PC-9 (cell line): ENCODE results near the gene LIPH. TPM values are rescaled to one million over a fixed set of nuclear protein-coding genes. Genes with fewer than 3 reads are reported as not detected.

ENCODE experiments used
- BruUV-seq: library from RNA; stranded (reverse); fragments of 400-500 nt; replicated peaks from 2 replicates; lab custom pipeline; 2021; lab: Mats Ljungman, UMichigan
- CTCF ChIA-PET: fragments of 300-600 bp; sonication (Branson Sonifier 250); formaldehyde crosslinking; loops from one replicate; lab custom pipeline; 2022; ENCODE audit warnings: antibody characterized with exemption; lab: Charles Lee
- POLR2A ChIA-PET: fragments of 300-600 bp; sonication (Branson Sonifier 250); formaldehyde crosslinking; loops from one replicate; lab custom pipeline; 2022; ENCODE audit warnings: antibody characterized with exemption; ENCODE audit not compliant: unreplicated experiment; lab: Charles Lee
- DNase-seq, 2 experiments: peaks; one replicate each; pipeline versions ENCODE4 v3.0.0 to v3.0.0-alpha.2; 2015 to 2022; ENCODE audit warnings: mixed read lengths in 1 of 2
- H2AFZ ChIP-seq: fragments of 200-600 bp; sonication (generic); 2 replicates; pipeline ENCODE4 v1.8.1; 2017; ENCODE audit warnings: antibody characterized with exemption
- H3F3A ChIP-seq: fragments of 200-600 bp; sonication (generic); 2 replicates; pipeline ENCODE4 v1.8.1; 2017; ENCODE audit warnings: antibody characterized with exemption, mild to moderate bottlenecking, low read depth; ENCODE audit not compliant: insufficient read depth
- H3K27ac ChIP-seq: fragments of 200-600 bp; sonication (generic); 2 replicates; pipeline ENCODE4 v1.6.1; 2016; ENCODE audit warnings: mixed run types
- H3K27me3 ChIP-seq: fragments of 200-600 bp; sonication (generic); 2 replicates; pipeline ENCODE4 v1.6.1; 2016; ENCODE audit warnings: low read depth, mixed run types; ENCODE audit not compliant: insufficient read depth
- H3K36me3 ChIP-seq: fragments of 200-600 bp; sonication (generic); 2 replicates; pipeline ENCODE4 v1.6.1; 2016; ENCODE audit warnings: low read depth, mixed run types
- H3K4me1 ChIP-seq: fragments of 200-600 bp; sonication (generic); replicated peaks from 2 replicates; pipeline ENCODE4 v1.6.1; 2016; ENCODE audit warnings: mixed run types; ENCODE audit not compliant: insufficient read depth
- H3K4me2 ChIP-seq: fragments of 200-600 bp; sonication (generic); 2 replicates; pipeline ENCODE4 v1.6.1; 2017; ENCODE audit warnings: mixed run types
- H3K4me3 ChIP-seq: fragments of 200-600 bp; sonication (generic); 2 replicates; pipeline ENCODE4 v1.6.1; 2016; ENCODE audit warnings: mixed run types
- H3K79me2 ChIP-seq: fragments of 200-600 bp; sonication (generic); 2 replicates; pipeline ENCODE4 v1.6.1; 2017; ENCODE audit warnings: low read depth, mixed run types
- H3K9me2 ChIP-seq: fragments of 200-600 bp; sonication (generic); 2 replicates; pipeline ENCODE4 v1.8.1; 2017; ENCODE audit warnings: mild to moderate bottlenecking; ENCODE audit not compliant: insufficient read depth
- H3K9me3 ChIP-seq: fragments of 200-600 bp; sonication (generic); 2 replicates; pipeline ENCODE4 v1.8.1; 2016; ENCODE audit warnings: low read depth; ENCODE audit not compliant: insufficient read depth
- H4K20me1 ChIP-seq: fragments of 200-600 bp; sonication (generic); 2 replicates; pipeline ENCODE4 v1.8.1; 2017; ENCODE audit not compliant: insufficient read depth
- CTCF ChIP-seq: fragments of 200-600 bp; sonication (generic); conservative IDR thresholded peaks from 2 replicates; pipeline ENCODE4 v1.6.1; 2017; ENCODE audit warnings: mixed run types, antibody characterized with exemption, mild to moderate bottlenecking, moderate library complexity
- EZH2 ChIP-seq: fragments of 200-600 bp; sonication (generic); IDR thresholded peaks from 2 replicates; pipeline ENCODE4 v1.8.0; 2017; ENCODE audit warnings: antibody characterized with exemption, low read depth
- intact Hi-C: fragments of 100-400 bp; cut with micrococcal nuclease; formaldehyde crosslinking; loops from one replicate; pipeline ENCODE4 v1.10.0; 2022; ENCODE audit not compliant: unreplicated experiment
- total RNA-seq: library from RNA; stranded (reverse); gene quantifications from 2 replicates; pipeline ENCODE4 v1.2.3, GENCODE V29; 2021

LIPH gene
- total RNA-seq, 1 experiment from 2014 or later: 44.7 TPM

- BruUV-seq: no TSS peak
These were observed 49.4 kb downstream of the LIPH start for GRCh38 chr3:185502987-185503386.

DNA sequence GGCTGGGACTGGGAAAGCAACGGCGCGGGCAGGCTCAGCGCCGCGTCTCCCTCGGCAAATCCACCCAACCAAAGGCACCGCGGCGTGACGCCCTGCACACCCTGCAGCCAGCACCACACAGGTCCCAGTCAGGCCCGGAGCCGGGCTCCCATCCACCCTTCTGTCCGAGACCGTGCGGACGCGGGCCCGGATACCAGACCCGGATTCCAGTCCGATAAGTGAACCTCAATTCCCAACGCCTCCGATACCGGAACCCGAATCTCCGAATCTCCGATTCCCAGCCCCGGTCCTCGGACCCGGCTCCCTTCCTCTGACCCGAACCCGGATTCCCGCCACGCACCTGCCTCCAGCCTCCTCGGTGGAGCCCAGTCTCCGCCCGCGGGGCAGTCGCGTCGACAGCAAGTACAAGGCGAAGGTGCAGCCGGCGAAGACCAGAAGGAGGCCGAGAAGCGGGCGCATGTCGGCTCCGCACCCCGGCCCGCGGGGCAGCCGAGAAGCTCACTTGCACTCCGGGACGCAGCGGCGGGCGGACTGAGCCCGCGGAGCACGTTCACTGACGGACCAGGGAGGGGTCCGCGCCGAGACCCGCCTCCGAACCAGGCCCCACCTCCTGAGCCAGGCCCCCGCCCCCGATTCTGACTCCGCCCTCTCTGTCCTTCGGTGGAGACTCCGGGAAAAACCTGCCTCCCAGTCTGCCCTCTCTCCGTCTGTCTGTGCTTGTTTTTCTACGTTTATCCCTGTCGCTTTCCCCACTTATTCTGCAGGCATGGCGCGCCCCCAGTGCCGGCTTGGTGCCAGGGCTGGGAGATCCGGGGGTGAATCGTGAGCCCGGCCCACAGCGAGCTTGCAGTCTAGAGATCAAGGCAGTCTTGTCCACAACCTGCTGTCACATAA, 53.6 kb downstream of the LIPH start, which contains the start of gene TMEM41A:
Gene TMEM41A, minus strand, starts transcription at position 533 of the 894 bp plus-strand sequence. Its CDS starts 74 bp downstream, at position 459.
- POLR2A ChIA-PET: interaction anchor here (0.6 to 0.7 kb wide), 5 partner anchors 61 to 603 kb away, joined by 3 to 5 read pairs (median 3); no protein-coding TSS in a partner anchor
- intact Hi-C loops: loop anchor here (1.0 to 10.0 kb wide), 6 partner anchors 61 to 216 kb away; partner anchors contain the start of genes MAP3K13 and SENP2
- H4K20me1 ChIP-seq: no peaks in the 10 kb centered on the region; the same call in 1 of the 2 replicates
- BruUV-seq: TSS peak; percentile 31
- H2AFZ ChIP-seq: peak within 1 kb of the TSS; percentile 99
- peaks cover 9% of the 10 kb centered on the region; the same call in 1 of the 2 replicates for H3F3A ChIP-seq
- peaks cover 6% of the 10 kb centered on the region; the same call in 1 of the 2 replicates for H3K36me3 ChIP-seq
- peaks cover 25% of the 10 kb centered on the region for H3K79me2 ChIP-seq
- no peaks in the 10 kb centered on the region for H3K27me3 ChIP-seq
- peak; percentile 81 to 98 for DNase-seq
- peak within 1 kb of the TSS; percentile 78 for H3K4me3 ChIP-seq
- peaks cover 11% of the 10 kb centered on the region for H3K4me1 ChIP-seq
- peak within 1 kb of the TSS; percentile 74 for H3K27ac ChIP-seq
- H3K4me2 ChIP-seq: peak within 1 kb of the TSS; percentile 84
- CTCF ChIA-PET: interaction anchor here (0.6 to 1.1 kb wide), 3 partner anchors 37 to 77 kb away, joined by 3 to 7 read pairs (median 4); no protein-coding TSS in a partner anchor
- no peaks in the 10 kb centered on the region for H3K9me2 ChIP-seq
- no peaks in the 10 kb centered on the region for H3K9me3 ChIP-seq
- TF ChIP-seq EZH2: no peak
- 0 out of 2 replicates have a peak, but pooled peaks have one; percentile 17 for TF ChIP-seq CTCF

More at GRCh38 chr3:185502987-185503386, 49.4 kb downstream of the LIPH start:
- CTCF ChIA-PET: no interaction called here
- Histone ChIP-seq H3K9me3 (no peaks in the 10 kb centered on the region), H3K4me3 (no peak overlapping the region), H4K20me1 (no peaks in the 10 kb centered on the region), H3K36me3 (no peaks in the 10 kb centered on the region), H3F3A (peaks cover 6% of the 10 kb centered on the region; the same call in 1 of the 2 replicates), H3K27ac (no peak overlapping the region), H3K9me2 (no peaks in the 10 kb centered on the region), H3K4me2 (no peak overlapping the region), H2AFZ (no peak overlapping the region), H3K4me1 (0 out of 2 replicates have a peak, but pooled peaks cover 3% of the 10 kb centered on the region), H3K27me3 (no peaks in the 10 kb centered on the region), H3K79me2 (peaks cover 7% of the 10 kb centered on the region)
- no peak for DNase-seq
- POLR2A ChIA-PET: no interaction called here
- no peak for TF ChIP-seq CTCF
- no peak for TF ChIP-seq EZH2
- intact Hi-C loops: no loop called here

DNA sequence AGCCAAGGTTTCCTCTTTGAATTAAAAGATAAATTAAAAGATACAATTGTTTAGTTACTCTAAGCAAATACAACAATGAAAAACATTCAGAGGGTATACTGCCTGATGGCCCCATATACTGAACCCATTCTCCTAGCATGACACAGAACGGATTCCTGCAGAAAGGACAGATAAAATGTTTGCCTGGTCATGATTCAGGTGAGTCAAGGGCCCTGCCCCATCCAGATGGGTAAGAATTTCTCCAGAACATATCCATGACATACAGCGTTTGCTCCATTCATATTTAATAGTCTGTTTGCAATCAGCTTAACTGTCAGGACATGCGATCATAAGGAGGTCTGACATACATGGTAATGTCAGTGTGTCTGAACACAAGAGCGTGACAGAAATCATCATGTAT, 62.1 kb downstream of the LIPH start:
- Histone ChIP-seq H3K9me3 (no peaks in the 10 kb centered on the region), H3K9me2 (no peaks in the 10 kb centered on the region), H3K27me3 (no peaks in the 10 kb centered on the region), H3K4me1 (no peaks in the 10 kb centered on the region), H3K27ac (no peak overlapping the region), H2AFZ (no peak overlapping the region), H3K36me3 (peaks cover 35% of the 10 kb centered on the region; the same call in 1 of the 2 replicates), H3K4me2 (no peak overlapping the region), H4K20me1 (no peaks in the 10 kb centered on the region), H3K79me2 (no peaks in the 10 kb centered on the region), H3K4me3 (no peak overlapping the region), H3F3A (peaks cover 14% of the 10 kb centered on the region; the same call in 1 of the 2 replicates)
- no TSS peak for BruUV-seq
- TF ChIP-seq CTCF (no peak), EZH2 (no peak)
- DNase-seq: no peak
- CTCF ChIA-PET: no interaction called here
- POLR2A ChIA-PET: no interaction called here
- intact Hi-C loops: loop anchor here (10.0 kb wide), 1 partner anchor 125 kb away; the partner anchor contains the start of gene MAP3K13
